Heart left ventricle (tissue), 13 donors: ENCODE results near the gene FOXD4.
"Not testable (repeated sequence)": the region's sequence is repeated elsewhere in the genome, so short reads cannot be mapped to it uniquely, and the experiment has no call there.

Experiments used
- POLR2A ChIP-seq, 2 donors: fragments of 450-650 bp; IDR thresholded peaks; one replicate each; pipeline ENCODE4 v1.6.1; 2017; ENCODE audit warnings: antibody characterized with exemption in 2 of 2, mild to moderate bottlenecking in 2 of 2, moderate library complexity in 2 of 2
- TF ChIP-seq, protein P1 (sequence below), 12 donors: fragments of 200-600 bp; sonication (generic) in 4 of 12; IDR thresholded peaks; one replicate each; pipeline versions ENCODE4 v1.5.0 to v1.8.0; 2018 to 2022; ENCODE audit warnings: antibody characterized with exemption in 12 of 12, mild to moderate bottlenecking in 5 of 12
- donor health status: ischemic (EF 13 %, LVEDD 7.1; RV severe dilation, severe dysfunction).
- donor health status: DM: no; HTN: yes; CAD: no.
- donor health status: DM: no; HTN: no; CAD: no.
- donor health status: ischemic (EF 25% LVEDD 6.9; RV normal size, moderate dysfunction).
- donor health status: ischemic (EF 25% LVEDD 5.7; RV mildly dilated, moderate dysfunction).
- donor health status: ischemic (EF 35%, LVEDD 5.7; RV mildly dilated, moderate dysfunction).
- donor health status: nonischemic (EF 11% LVEDD 7.7; RV severe dilation, severe dysfunction).
- donor health status: DM: yes; HTN: yes; CAD: no.
- donor health status: PGD.
- donor health status: ischemic (EF 29% LVEDD 5.4; RV normal size, mild dysfunction).
- donor health status: nonischemic (EF 23%, LVEDD 6.1; RV moderate dilation, normal function).

DNA sequence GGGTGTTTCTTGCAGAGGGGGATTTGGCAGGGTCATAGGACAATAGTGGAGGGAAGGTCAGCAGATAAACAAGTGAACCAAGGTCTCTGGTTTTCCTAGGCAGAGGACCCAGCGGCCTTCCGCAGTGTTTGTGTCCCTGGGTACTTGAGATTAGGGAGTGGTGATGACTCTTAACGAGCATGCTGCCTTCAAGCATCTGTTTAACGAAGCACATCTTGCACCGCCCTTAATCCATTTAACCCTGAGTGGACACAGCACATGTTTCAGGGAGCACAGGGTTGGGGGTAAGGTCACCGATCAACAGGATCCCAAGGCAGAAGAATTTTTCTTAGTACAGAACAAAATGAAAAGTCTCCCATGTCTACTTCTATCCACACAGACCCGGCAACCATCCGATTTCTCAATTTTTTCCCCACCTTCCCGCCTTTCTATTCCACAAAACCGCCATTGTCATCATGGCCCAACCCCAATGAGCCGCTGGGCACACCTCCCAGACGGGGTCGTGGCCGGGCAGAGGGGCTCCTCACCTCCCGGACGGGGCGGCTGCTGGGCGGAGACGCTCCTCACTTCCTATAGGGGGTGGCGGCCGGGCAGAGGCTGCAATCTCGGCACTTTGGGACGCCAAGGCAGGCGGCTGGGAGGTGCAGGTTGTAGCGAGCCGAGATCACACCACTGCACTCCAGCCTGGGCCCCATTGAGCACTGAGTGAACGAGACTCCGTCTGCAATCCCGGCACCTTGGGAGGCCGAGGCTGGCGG is 35.1 kb downstream of the FOXD4 start:
- TF ChIP-seq POLR2A (IDR thresholded peaks at IDR 0.05): not testable (repeated sequence)
- TF ChIP-seq, protein P1, sequence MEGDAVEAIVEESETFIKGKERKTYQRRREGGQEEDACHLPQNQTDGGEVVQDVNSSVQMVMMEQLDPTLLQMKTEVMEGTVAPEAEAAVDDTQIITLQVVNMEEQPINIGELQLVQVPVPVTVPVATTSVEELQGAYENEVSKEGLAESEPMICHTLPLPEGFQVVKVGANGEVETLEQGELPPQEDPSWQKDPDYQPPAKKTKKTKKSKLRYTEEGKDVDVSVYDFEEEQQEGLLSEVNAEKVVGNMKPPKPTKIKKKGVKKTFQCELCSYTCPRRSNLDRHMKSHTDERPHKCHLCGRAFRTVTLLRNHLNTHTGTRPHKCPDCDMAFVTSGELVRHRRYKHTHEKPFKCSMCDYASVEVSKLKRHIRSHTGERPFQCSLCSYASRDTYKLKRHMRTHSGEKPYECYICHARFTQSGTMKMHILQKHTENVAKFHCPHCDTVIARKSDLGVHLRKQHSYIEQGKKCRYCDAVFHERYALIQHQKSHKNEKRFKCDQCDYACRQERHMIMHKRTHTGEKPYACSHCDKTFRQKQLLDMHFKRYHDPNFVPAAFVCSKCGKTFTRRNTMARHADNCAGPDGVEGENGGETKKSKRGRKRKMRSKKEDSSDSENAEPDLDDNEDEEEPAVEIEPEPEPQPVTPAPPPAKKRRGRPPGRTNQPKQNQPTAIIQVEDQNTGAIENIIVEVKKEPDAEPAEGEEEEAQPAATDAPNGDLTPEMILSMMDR (IDR thresholded peaks at IDR 0.05): not testable (repeated sequence)
